Activated T-cell treated with anti-CD3 and anti-CD28 coated beads for 4 hours (primary cell): Measurements from ENCODE around the gene RAP1GAP2.
A peak's percentile ranks its signal among the peaks of the same experiment; 100 is the strongest.
"Not testable (repeated sequence)": the region's sequence is repeated elsewhere in the genome, so short reads cannot be mapped to it uniquely, and the experiment has no call there.

Experiments used
- DNase-seq: peaks from one replicate; pipeline ENCODE4 v3.0.0-alpha.2; 2020

The RAP1GAP2 gene

GRCh38 chr17:3029213-3029913, 233.1 kb downstream of the RAP1GAP2 start:
- DNase-seq: no peak

DNA sequence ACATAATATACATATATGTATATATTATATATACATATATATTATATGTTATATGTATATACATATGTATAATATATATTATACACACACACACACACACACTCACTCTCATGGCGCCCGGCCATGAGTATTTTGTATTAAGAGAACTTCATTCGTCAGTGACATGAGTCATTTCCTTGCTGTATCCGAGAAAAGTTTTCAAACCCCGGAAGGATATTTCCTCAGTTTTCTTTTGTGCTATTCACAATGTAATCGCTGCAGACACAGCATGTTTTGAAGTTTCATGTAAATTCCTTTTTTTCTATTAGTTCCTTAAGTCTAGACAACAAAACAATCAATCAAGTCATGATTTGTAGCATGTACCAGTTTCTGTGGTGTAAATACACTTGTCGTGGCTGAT, 233.9 kb downstream of the RAP1GAP2 start:
- no peak for DNase-seq

GRCh38 chr17:3030852-3031470, 234.7 kb downstream of the RAP1GAP2 start:
- not testable (repeated sequence) for DNase-seq

GRCh38 chr17:3032258-3033247, 236.3 kb downstream of the RAP1GAP2 start:
- DNase-seq: no peak

DNA sequence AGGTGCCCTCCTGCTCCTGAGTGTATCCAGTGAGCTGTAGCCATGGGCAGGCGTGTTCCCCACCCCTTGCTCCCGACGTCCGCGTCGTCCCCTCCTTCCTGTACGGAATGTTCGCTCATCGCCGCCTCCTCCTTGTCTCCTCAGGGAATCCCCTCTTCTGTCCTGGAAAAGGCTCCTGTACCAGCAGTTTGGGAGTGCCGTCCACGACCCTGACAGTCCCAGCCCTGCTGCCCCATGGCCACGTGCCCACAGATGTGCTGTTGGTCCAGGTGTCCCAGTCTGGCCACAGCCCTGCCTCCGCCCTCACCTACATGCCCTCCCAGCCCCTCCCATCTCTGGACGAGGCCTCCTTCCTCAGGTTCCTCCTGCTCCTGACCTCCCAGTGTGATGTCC, 237.0 kb downstream of the RAP1GAP2 start:
- DNase-seq: no peak

DNA sequence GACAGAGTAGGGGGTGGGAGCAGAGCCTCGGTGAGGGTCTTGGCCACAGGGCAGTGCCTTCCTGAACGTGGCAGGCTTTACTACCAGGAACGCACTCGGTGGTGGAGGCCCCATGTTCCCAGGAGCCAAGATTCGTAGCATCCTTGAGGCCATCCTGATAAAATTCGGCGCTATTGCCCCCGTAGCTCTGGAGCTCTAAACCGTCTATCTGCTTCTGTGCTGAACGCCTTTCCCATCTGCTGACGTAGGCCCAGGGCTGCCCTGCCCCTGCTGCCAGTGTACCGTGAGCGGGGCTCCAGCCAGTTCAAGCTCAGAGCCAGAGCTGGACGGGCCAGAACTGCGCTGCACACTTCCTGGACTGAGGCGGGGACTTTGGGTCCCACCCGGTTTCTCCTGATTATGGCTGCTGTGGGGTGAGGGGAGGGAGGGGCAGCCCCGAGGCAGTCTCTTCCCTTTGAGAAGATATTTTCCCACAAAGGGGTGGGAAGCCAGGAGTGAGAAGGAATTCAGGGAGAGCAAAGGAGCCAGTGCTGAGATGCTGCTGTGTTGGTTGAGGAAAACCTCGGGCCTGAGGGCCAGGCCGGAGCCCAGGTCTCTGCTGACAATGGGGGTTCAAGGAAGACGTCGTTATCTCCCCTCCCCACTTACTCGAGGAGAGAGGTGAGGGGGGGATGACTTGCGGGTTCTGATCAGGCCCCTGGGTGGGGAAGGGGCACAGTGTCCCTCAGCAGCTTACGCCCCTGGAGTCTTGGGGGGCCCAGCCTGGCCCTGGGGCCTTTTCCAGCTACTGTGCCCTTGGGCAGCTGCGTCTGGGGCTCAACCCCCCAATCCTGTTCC, 237.7 kb downstream of the RAP1GAP2 start:
- no peak for DNase-seq

DNA sequence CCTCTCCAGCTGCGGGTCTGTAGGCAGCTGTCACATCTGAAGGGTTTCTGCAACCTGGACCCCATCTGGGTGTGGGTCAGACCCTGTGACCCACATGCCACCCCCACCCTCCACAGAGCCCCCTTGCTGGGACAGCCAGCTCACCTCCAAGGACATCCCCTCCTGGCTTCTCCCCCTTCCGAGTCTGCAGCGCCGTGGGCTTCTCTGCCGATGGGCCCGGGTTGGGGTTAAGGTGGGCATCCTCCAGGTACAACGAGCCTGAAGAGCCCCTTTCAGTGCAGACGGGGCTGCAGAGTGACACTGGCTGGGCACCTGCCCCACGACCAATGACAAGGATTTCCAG, 238.3 kb downstream of the RAP1GAP2 start:
- DNase-seq: no peak

DNA sequence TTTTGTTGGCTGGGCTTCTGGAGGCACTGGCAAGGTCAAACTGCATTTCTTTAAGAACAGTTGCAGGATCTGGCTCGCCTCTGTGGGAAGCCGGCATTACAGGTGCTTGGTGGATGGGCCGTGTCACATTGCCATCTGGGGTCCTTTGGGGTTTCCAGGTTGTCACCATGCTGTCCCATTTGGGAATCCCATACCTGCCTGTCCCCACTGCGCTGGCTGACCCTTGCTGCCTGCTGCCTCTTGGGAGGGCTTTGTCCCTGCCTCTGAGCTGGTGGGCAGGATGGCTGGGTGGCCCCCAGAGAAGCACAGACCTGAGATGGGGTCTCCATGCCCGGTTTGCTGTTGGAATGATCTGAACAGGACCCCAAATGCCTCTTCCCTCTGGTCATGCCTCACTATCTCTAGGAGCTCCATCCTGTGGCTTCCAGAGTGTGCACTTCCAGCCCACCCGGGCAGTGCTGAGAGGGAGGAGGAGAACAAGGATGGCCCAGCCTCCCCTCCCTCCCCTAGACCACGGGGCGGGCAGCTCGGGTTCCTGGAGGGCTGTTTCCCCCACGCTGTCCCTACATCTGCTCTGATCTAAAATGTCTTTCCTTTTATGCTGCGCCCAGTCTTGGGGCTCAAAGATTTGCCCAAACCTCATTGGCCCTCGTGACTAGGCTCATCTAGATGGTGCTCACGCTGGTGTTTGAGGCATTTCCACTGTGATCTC, 239.2 kb downstream of the RAP1GAP2 start:
- no peak for DNase-seq

DNA sequence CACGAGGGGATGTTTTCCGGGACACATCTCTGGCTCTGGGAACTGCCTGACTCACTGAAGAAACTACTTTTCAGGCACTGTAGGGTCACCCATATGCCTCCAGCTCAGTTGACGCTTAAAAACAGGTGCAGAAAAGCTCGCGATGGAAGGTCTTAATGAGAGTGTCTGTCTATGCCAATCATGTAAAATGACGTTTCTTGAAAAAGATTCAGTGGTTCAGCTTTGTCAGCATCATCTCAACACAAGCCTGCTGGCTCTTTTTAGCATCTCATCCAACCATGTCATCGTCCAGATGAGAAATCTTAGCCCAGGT, 239.7 kb downstream of the RAP1GAP2 start:
- DNase-seq: no peak

DNA sequence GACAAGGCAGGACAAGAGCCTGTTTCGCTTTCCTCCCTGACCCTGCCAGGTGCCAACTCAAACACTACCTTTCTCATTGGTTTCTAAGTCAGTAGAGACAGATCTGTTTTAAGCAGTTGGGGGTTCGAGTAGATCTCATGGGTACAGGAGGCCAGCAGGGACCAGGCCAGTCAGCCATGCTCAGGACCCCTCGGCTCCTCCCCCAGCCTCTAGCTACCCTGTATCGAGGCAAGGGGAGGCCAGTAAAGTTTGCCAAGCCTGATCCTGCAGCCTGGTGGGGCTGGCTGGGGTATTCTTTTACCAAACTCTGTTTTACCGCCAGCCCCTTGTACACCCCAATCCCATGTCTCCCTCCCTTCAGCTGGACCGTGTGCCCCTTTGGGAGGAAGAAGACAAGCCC, 240.6 kb downstream of the RAP1GAP2 start:
- no peak for DNase-seq

GRCh38 chr17:3037259-3037658, 241.0 kb downstream of the RAP1GAP2 start:
- no peak for DNase-seq

DNA sequence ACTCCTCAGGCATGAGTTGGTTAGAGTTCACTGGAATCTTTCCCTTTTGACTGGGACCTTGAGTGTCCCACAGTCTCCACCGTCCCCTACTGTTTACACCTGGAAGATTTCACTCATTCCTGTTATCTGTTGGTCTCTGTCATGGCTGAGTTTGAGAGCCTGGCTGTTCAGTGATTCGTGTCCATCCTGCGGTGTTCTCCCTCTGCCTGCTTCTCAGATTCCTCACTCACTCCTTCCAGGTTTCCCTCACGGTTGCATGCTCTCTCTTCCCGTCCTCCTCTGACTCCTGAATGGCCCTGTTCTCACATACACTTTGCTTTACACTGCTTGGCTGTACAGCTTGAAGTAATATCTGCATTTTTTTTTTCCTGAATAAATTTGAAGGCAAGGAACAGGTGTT, 242.7 kb downstream of the RAP1GAP2 start:
- no peak for DNase-seq

DNA sequence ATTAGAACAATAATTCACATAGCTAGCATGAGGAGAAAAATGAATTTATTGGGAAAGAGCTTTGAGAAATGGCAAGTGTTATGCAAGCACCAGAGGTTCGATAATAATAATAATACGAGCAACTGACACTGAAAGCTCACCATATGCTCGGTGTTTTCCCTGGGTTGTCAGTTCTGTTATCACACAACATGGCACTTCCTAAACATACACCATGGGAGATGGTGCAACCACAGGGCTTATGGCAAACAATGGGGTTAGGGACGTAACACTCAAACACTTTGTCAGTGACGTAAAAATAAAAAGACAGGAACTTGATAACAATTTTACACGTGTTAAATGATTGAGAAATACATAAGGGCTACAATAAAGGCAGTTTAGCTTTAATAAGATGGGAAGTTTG, 243.5 kb downstream of the RAP1GAP2 start:
- DNase-seq: no peak

GRCh38 chr17:3040882-3041281, 244.6 kb downstream of the RAP1GAP2 start:
- DNase-seq: no peak

GRCh38 chr17:3043737-3044365, 247.6 kb downstream of the RAP1GAP2 start:
- DNase-seq: no peak

DNA sequence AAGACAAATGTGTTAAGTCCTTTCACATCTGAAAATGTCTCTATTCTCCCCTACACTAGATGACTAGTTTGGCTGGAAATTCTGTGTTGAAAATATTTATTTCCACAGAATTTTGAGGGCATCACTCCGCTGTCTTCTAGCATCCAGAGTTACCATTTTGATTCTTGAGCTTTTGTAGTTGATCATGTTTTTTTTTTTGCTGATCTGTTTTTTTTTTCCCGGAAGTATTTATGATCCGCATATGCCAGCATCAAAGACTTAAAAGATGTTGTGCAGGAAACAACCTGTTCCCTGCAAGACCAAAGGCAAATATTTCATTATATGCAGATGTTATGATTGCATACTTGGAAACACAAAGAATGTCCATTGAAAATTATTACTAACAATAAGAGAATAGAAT, 250.5 kb downstream of the RAP1GAP2 start:
- no peak for DNase-seq

GRCh38 chr17:3048727-3049471, 252.7 kb downstream of the RAP1GAP2 start:
- peak; percentile 83 for DNase-seq

DNA sequence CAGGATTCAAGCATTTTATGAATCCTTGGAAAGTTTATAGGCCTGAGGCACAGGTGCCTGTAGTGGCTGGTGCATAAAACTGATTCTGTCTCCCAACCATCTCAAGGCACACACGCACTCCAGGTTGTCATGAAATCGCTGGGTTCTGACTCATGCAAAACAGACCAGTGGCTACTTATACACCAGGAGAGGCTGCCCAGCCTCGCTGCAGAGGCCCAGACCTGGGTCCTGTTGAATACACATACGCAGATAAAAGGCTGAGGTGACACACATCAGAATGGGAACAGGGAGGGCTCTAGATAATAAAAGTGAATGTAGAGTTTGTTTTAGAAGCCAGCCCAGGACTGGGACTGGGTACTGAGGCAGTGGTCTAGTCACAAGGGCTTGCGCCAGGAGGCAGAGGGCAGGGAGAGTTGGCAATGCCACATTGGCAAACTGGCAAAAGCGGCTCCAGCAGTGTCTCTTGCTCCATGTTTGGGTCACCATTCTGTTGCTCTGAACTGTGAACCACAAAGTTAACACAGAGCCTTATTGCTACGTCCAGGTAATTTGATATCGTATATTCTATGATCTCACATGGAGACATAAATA, 253.6 kb downstream of the RAP1GAP2 start:
- DNase-seq: no peak

- not testable (repeated sequence) for DNase-seq
These were observed 258.6 kb downstream of the RAP1GAP2 start for GRCh38 chr17:3054868-3055267.

- DNase-seq: not testable (repeated sequence)
These were observed 266.7 kb downstream of the RAP1GAP2 start for GRCh38 chr17:3062824-3063377.
